KMS-11 (cell line): ENCODE results near the gene TBCE.

Source experiments
- H2AFZ ChIP-seq: fragments of 200-600 bp; sonication (generic); 2 replicates; pipeline ENCODE4 v1.6.1; 2016; ENCODE audit warnings: antibody characterized with exemption, mixed run types, low read depth
- H3K27ac ChIP-seq: fragments of 200-600 bp; sonication (generic); 2 replicates; pipeline ENCODE4 v1.6.1; 2016; ENCODE audit warnings: mild to moderate bottlenecking, mixed run types
- H3K27me3 ChIP-seq: fragments of 200-600 bp; sonication (generic); 2 replicates; pipeline ENCODE4 v1.6.1; 2017; ENCODE audit warnings: mild to moderate bottlenecking, low read depth, mixed run types, moderate library complexity; ENCODE audit not compliant: insufficient read depth
- H3K36me3 ChIP-seq: fragments of 200-600 bp; sonication (generic); 2 replicates; pipeline ENCODE4 v1.6.1; 2017; ENCODE audit warnings: mild to moderate bottlenecking, mixed run types; ENCODE audit not compliant: insufficient read depth
- H3K4me1 ChIP-seq: fragments of 200-600 bp; sonication (generic); 2 replicates; pipeline ENCODE4 v1.6.1; 2016; ENCODE audit warnings: mild to moderate bottlenecking, low read depth, mixed run types; ENCODE audit not compliant: poor library complexity, severe bottlenecking
- H3K4me2 ChIP-seq: fragments of 200-600 bp; sonication (generic); 2 replicates; pipeline ENCODE4 v1.7.0; 2016; ENCODE audit warnings: mild to moderate bottlenecking, mixed run types
- H3K4me3 ChIP-seq: fragments of 200-600 bp; sonication (generic); IDR thresholded peaks from 2 replicates; pipeline ENCODE4 v1.6.1; 2017; ENCODE audit warnings: low read depth, low read length, mixed read lengths; ENCODE audit not compliant: insufficient read depth
- H3K79me2 ChIP-seq: fragments of 200-600 bp; sonication (generic); 2 replicates; pipeline ENCODE4 v1.6.1; 2016; ENCODE audit warnings: low read depth, mixed run types; ENCODE audit not compliant: insufficient read depth
- H3K9ac ChIP-seq: fragments of 200-600 bp; sonication (generic); 2 replicates; pipeline ENCODE4 v1.6.1; 2016; ENCODE audit warnings: mild to moderate bottlenecking, mixed run types
- H4K20me1 ChIP-seq: fragments of 200-600 bp; sonication (generic); 2 replicates; pipeline ENCODE4 v1.6.1; 2016; ENCODE audit warnings: mild to moderate bottlenecking, mixed run types; ENCODE audit not compliant: insufficient read depth
- TF ChIP-seq, protein P1 (sequence below): fragments of 200-600 bp; sonication (generic); conservative IDR thresholded peaks from 2 replicates; pipeline ENCODE4 v1.6.1; 2017; ENCODE audit warnings: low read depth, mild to moderate bottlenecking, antibody characterized with exemption, low read length, moderate library complexity, mixed read lengths

Gene TBCE

DNA sequence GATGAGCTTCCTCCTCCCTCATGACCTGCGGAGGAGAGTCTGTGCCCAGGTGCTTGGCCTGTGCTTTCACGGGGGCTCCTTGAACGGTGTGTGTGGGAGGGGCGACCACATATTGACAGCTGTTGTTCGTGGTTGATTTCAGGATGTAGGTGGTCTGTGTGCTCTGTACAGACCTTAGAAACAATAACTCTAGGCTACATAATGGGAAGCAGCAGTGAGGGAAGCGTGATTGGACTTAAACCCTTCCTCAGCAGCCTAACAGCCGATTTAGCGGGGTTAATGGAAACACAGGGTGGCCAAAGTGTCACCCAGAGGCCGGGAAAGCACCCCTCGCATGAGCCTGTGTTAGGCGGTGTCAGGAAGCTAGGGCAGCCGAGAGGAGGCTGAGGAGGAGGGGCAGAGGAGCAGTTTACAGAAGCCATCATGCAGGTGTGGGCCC, 56.0 kb downstream of the TBCE start:
- Histone ChIP-seq H3K4me3 (no peak overlapping the region), H4K20me1 (no peaks in the 10 kb centered on the region), H3K27me3 (no peaks in the 10 kb centered on the region), H3K9ac (no peak overlapping the region), H3K4me1 (no peaks in the 10 kb centered on the region), H3K36me3 (no peaks in the 10 kb centered on the region), H3K4me2 (no peak overlapping the region), H2AFZ (no peak overlapping the region), H3K79me2 (no peaks in the 10 kb centered on the region), H3K27ac (no peak overlapping the region)
- TF ChIP-seq, protein P1, sequence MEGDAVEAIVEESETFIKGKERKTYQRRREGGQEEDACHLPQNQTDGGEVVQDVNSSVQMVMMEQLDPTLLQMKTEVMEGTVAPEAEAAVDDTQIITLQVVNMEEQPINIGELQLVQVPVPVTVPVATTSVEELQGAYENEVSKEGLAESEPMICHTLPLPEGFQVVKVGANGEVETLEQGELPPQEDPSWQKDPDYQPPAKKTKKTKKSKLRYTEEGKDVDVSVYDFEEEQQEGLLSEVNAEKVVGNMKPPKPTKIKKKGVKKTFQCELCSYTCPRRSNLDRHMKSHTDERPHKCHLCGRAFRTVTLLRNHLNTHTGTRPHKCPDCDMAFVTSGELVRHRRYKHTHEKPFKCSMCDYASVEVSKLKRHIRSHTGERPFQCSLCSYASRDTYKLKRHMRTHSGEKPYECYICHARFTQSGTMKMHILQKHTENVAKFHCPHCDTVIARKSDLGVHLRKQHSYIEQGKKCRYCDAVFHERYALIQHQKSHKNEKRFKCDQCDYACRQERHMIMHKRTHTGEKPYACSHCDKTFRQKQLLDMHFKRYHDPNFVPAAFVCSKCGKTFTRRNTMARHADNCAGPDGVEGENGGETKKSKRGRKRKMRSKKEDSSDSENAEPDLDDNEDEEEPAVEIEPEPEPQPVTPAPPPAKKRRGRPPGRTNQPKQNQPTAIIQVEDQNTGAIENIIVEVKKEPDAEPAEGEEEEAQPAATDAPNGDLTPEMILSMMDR, result no peak

DNA sequence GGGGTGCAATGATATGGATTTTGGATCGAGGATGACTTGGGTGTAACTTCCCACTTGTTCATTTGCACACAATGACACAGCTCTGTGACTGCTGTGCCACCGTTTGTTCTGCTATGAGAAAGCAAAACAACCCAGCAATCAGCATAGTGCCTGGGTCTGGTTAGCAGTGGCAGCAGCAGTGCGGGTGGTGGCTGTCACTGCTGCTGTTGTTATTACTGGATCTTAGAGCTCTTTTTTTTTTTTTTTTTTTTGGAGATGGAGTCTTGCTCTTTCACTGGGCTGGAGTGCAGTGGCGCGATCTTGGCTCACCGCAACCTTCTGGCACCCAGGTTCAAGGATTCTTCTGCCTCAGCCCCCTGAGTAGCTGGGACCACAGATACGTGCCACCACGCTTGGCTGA, 56.9 kb downstream of the TBCE start:
- Histone ChIP-seq H3K27ac (no peak overlapping the region), H3K9ac (no peak overlapping the region), H3K79me2 (no peaks in the 10 kb centered on the region), H3K27me3 (no peaks in the 10 kb centered on the region), H4K20me1 (no peaks in the 10 kb centered on the region), H3K4me1 (no peaks in the 10 kb centered on the region), H2AFZ (no peak overlapping the region), H3K36me3 (no peaks in the 10 kb centered on the region), H3K4me2 (no peak overlapping the region), H3K4me3 (no peak overlapping the region)
- TF ChIP-seq, protein P1, result no peak

DNA sequence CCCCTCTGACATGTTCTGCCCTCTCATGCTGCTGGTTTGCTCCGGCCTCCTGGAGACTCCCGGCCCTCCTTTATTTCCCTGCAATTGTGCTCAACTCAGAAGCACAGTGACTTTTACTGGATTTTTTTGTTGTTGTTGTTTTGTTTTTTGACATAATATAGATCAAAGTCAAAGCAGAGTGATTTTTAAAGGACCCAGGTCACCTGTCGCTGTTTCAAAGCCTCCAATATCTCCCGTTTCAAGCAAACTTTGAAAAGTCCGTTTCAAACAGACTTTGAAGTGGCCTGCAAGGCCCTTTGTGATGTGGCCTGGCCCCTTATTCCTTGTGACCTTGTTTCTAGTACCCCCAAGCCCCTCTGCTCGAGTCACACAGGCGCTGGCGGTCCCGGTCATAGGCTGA, 58.1 kb downstream of the TBCE start:
- H3K27me3 ChIP-seq, result no peaks in the 10 kb centered on the region
- H3K4me1 ChIP-seq, result no peaks in the 10 kb centered on the region
- TF ChIP-seq, protein P1, result no peak

DNA sequence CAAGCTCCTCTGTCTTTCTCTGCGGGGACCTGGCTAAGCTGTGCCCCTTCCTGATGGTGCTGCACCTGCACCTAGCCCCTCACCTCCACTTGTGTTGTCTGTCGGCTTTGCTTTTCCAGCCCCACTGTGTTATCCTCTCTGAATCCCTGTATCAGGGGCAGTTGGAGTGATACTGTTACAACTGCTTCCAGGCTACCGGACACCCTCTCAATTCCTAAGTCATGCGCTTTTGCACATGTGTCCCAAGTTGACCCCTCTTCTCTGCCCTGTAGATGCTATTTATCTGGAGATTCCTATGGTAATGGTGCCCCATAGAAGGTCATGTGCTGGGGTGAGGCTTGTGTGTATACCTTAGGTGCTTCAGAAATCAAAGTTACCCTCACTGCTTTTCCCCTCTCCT, 58.9 kb downstream of the TBCE start:
- H3K9ac ChIP-seq, result no peak overlapping the region
- no peaks in the 10 kb centered on the region for H3K36me3 ChIP-seq
- H3K27ac ChIP-seq, result no peak overlapping the region
- no peaks in the 10 kb centered on the region for H3K27me3 ChIP-seq
- H3K4me2 ChIP-seq, result no peak overlapping the region
- no peaks in the 10 kb centered on the region for H3K4me1 ChIP-seq
- no peaks in the 10 kb centered on the region for H4K20me1 ChIP-seq
- no peak overlapping the region for H2AFZ ChIP-seq
- no peaks in the 10 kb centered on the region for H3K79me2 ChIP-seq
- no peak overlapping the region for H3K4me3 ChIP-seq
- TF ChIP-seq, protein P1, result no peak

More for the DNA sequence above, 58.1 kb downstream of the TBCE start:
- no peak overlapping the region for H3K9ac ChIP-seq
- H3K4me3 ChIP-seq, result no peak overlapping the region
- no peak overlapping the region for H3K27ac ChIP-seq
- no peak overlapping the region for H3K4me2 ChIP-seq
- H3K36me3 ChIP-seq, result no peaks in the 10 kb centered on the region
- no peaks in the 10 kb centered on the region for H3K79me2 ChIP-seq
- no peak overlapping the region for H2AFZ ChIP-seq
- no peaks in the 10 kb centered on the region for H4K20me1 ChIP-seq
